Gastroesophageal sphincter (tissue), 3 donors: Measurements from ENCODE around the gene TNK1.

ENCODE experiments used
- CTCF ChIP-seq, 4 experiments: fragments of 200-600 bp in 2 of 4; fragments of 450-650 bp in 2 of 4; sonication (generic) in 1 of 4; IDR thresholded peaks; one replicate each; pipeline ENCODE4 v1.5.1; 2017 to 2019; ENCODE audit warnings: antibody characterized with exemption in 4 of 4, mild to moderate bottlenecking in 2 of 4, moderate library complexity in 2 of 4
- EP300 ChIP-seq: sonication (generic); formaldehyde crosslinking; IDR thresholded peaks from one replicate; pipeline ENCODE4 v1.6.1; 2017; ENCODE audit warnings: antibody characterized with exemption, mild to moderate bottlenecking
- POLR2A ChIP-seq, 2 donors: fragments of 450-650 bp; IDR thresholded peaks; one replicate each; pipeline ENCODE4 v1.6.1; 2017; ENCODE audit warnings: antibody characterized with exemption in 2 of 2, mild to moderate bottlenecking in 2 of 2, moderate library complexity in 1 of 2
- POLR2AphosphoS5 ChIP-seq: sonication (generic); formaldehyde crosslinking; IDR thresholded peaks from one replicate; pipeline ENCODE4 v1.6.1; 2017; ENCODE audit warnings: antibody characterized with exemption

GRCh38 chr17:7407485-7408251, 26.8 kb downstream of the TNK1 start, which contains the start of gene NLGN2:
- TF ChIP-seq CTCF (IDR thresholded peaks at IDR 0.05) = no peak
- TF ChIP-seq EP300 = no peak
- no peak for TF ChIP-seq POLR2A (IDR thresholded peaks at IDR 0.05)
- no peak for TF ChIP-seq POLR2AphosphoS5
